ENCODE results near the gene DCC.

Gene DCC

DNA sequence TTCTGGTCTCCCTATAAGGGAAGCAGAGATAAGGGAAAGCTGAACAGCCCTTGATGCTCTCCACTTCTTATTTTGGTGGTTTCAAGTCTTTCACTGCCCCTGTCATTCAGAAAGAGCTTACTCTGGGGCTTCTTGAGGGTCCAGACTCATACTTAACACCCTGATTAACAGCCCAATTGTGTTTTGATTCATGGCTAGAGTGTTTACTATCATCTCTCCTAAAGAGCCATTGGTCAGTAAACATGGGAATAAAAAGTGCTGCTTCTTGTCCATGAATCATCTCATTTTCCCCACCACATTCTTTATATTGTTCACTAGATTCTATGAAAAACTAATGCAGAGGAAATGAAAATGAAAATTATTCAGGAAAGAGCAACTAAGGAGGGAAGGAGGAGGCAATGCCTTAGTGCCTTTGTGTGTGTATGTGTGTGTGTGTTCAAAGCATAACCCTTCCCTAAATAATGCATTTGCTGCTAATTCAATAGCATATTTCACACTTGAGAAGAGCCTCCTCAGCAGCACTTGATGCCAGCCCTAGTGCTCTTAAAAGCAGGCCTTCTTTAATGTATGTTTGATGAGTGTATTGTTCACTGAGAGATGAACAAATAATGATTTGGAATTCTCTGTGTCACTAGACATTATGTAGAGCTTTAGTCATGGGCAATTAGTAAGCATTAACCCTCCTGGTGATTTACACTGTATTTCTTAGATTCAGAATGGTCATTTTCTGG lies 63.5 kb downstream of the DCC start:
- Mint-ChIP-seq H3K27me3 (no peaks in the 10 kb centered on the region), H3K36me3 (ENCODE audit: insufficient read depth) (no peaks in the 10 kb centered on the region), H3K27ac (ENCODE audit: low read depth) (no peak overlapping the region), H3K9me3 (peaks cover 6% of the 10 kb centered on the region), H3K4me1 (no peaks in the 10 kb centered on the region), H3K4me3 (no peak overlapping the region)
- DNase-seq (ENCODE audit: low spot score in 2 of 2), result no peak
- no peak for ATAC-seq (replicated peaks; ENCODE audit: extremely low read depth, poor library complexity, severe bottlenecking)

DNA sequence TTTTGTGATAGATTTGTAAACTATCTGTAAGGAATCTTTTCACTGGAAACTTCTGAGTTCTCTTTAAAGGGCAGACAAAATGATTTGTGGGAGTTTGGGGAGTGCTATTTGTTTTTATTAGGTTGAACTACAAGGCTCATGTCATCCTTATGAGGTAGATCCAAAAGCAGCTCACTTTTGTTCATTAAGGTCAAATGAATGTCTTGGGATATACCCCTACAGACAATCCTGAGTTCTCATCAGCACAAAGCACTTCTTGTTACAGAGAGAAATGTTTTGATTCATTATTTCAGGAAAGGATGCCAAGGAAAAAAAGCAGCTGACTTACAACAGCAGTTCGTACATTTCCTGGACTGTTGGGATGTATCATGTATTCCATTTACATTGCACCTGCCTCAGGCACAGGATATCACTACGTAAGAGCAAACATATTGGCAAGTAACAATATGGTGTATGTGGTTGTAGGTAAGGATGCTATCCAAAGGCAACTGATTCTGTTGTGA lies 68.9 kb downstream of the DCC start:
- Mint-ChIP-seq H3K4me3 (no peak overlapping the region), H3K4me1 (no peaks in the 10 kb centered on the region), H3K27ac (ENCODE audit: low read depth) (no peak overlapping the region), H3K36me3 (ENCODE audit: insufficient read depth) (no peaks in the 10 kb centered on the region), H3K27me3 (no peaks in the 10 kb centered on the region), H3K9me3 (no peaks in the 10 kb centered on the region)
- no peak for DNase-seq (ENCODE audit: low spot score in 2 of 2)
- no peak for ATAC-seq (replicated peaks; ENCODE audit: extremely low read depth, poor library complexity, severe bottlenecking)

DNA sequence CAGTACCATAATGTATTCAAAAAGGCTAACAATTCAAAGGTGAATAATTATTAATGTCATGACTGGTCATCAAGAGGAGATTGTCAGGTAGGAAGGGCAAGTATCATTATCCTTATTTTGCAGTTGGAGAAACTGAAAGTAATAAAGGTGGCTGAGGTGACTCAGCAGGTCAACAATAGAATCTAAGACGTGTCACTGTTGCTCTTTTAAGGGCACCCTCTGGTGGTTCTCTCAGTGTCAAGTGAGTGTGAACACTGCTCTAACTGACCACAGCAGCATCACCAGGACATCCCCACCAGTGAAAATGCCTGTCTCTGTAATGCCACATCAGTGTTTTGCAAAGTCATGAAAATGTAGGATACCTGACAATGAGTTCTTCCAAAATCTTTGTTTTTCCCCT lies 69.7 kb downstream of the DCC start:
- H3K4me3 Mint-ChIP-seq, result no peak overlapping the region
- H3K36me3 Mint-ChIP-seq (ENCODE audit: insufficient read depth), result no peaks in the 10 kb centered on the region
- H3K4me1 Mint-ChIP-seq, result no peaks in the 10 kb centered on the region
- H3K9me3 Mint-ChIP-seq, result no peaks in the 10 kb centered on the region
- DNase-seq (ENCODE audit: low spot score in 2 of 2), result no peak
- H3K27ac Mint-ChIP-seq (ENCODE audit: low read depth), result no peak overlapping the region
- no peaks in the 10 kb centered on the region for H3K27me3 Mint-ChIP-seq
- ATAC-seq (replicated peaks; ENCODE audit: extremely low read depth, poor library complexity, severe bottlenecking), result no peak

DNA sequence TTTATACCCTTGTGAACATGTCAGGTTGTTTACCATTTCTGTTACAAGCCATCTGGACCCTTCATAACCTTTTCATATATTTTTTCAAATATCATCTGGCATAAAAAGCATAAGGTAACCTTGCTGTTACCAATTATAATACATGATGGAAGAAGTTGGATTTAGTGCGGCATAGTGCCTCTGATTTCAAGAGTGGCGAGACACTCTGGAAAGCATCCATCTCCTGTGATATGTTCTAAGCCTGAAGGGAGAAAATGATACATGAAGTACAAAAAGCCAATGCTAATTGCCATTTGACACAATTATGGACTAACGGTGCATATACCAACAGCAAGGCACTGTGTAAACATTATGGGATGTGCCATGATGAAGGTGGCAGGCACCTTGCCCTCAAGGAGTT lies 75.1 kb downstream of the DCC start:
- Mint-ChIP-seq H3K36me3 (ENCODE audit: insufficient read depth) (no peaks in the 10 kb centered on the region), H3K27me3 (no peaks in the 10 kb centered on the region), H3K4me3 (no peak overlapping the region), H3K9me3 (no peaks in the 10 kb centered on the region), H3K27ac (ENCODE audit: low read depth) (no peak overlapping the region), H3K4me1 (no peaks in the 10 kb centered on the region)
- DNase-seq (ENCODE audit: low spot score in 2 of 2) (no peak), ATAC-seq (replicated peaks; ENCODE audit: extremely low read depth, poor library complexity, severe bottlenecking) (no peak)

DNA sequence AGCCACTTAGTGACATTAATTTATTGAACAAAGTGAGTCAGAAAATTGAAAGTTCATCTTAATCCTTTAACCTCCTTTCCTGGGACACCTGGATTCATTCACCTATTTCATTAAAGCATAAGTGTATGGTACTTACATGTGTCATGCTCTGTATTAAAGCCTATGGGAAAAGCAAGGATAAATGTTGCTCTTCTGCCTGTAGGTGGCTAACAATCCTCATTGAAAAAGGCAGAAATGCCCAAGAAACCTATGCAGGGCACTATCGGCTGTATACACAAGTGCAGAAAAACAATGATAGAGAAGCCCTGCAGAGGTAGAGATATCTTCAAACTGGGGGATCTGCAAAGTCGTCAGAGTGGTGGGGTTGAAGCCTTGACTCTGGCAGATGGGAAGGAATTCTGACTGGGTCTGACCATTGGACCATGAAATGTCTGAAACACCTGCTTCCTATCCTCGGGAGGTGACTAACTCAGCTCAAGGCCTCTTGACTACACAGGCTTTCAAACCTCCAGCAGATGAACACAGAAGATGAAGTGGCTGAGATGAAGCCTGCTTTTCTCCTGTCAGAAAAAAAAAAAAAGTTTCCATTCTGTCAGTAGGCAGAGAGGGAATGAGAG lies 83.1 kb downstream of the DCC start:
- Mint-ChIP-seq H3K27me3 (no peaks in the 10 kb centered on the region), H3K4me3 (no peak overlapping the region), H3K9me3 (peaks cover 15% of the 10 kb centered on the region), H3K36me3 (ENCODE audit: insufficient read depth) (no peaks in the 10 kb centered on the region), H3K27ac (ENCODE audit: low read depth) (no peak overlapping the region), H3K4me1 (no peaks in the 10 kb centered on the region)
- ATAC-seq (replicated peaks; ENCODE audit: extremely low read depth, poor library complexity, severe bottlenecking) (no peak), DNase-seq (ENCODE audit: low spot score in 2 of 2) (no peak)

DNA sequence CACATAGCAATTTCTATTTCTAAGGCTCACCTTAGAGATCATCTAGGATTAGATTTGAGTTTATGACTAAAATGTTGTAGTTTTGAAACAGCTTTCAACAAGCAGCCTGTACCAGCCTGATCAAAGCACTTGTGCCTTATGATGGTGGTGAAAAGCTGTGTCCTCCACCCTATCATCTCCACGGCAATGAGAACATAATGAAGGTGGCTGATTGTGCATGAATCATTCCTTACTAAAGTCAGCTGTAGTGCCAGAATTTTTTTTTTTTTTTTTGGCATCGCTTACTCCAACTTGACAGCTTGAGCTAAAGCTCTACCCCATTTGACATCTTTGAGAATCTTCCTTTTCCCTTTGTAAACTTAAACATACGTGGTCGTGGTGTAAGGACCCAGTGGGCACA lies 86.0 kb downstream of the DCC start:
- no peaks in the 10 kb centered on the region for H3K27me3 Mint-ChIP-seq
- H3K4me1 Mint-ChIP-seq, result no peaks in the 10 kb centered on the region
- no peak overlapping the region for H3K4me3 Mint-ChIP-seq
- H3K9me3 Mint-ChIP-seq, result peaks cover 19% of the 10 kb centered on the region
- no peaks in the 10 kb centered on the region for H3K36me3 Mint-ChIP-seq (ENCODE audit: insufficient read depth)
- ATAC-seq (replicated peaks; ENCODE audit: extremely low read depth, poor library complexity, severe bottlenecking) (no peak), DNase-seq (ENCODE audit: low spot score in 2 of 2) (no peak)
- H3K27ac Mint-ChIP-seq (ENCODE audit: low read depth), result no peak overlapping the region

DNA sequence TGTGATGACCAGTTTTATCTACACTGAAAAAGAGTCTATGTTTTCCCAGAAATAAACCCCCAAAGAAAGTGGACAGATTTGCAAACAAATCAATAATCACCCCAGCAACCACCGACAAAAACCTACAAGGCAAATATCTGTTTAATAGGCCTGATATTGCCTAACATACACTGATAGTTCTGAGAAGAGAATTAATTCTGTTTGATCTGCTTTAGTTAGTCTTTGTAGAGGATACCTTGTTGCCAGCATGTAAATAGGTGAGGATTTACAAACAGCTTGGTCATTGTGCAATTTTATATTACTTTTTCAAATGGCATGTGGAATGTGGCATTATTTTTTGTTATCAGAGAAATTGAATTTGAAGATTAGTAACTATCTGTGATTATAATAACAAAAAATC lies 86.5 kb downstream of the DCC start:
- H3K4me3 Mint-ChIP-seq, result no peak overlapping the region
- H3K4me1 Mint-ChIP-seq, result no peaks in the 10 kb centered on the region
- no peaks in the 10 kb centered on the region for H3K36me3 Mint-ChIP-seq (ENCODE audit: insufficient read depth)
- ATAC-seq (replicated peaks; ENCODE audit: extremely low read depth, poor library complexity, severe bottlenecking) (no peak), DNase-seq (ENCODE audit: low spot score in 2 of 2) (no peak)
- H3K9me3 Mint-ChIP-seq, result peaks cover 19% of the 10 kb centered on the region
- H3K27me3 Mint-ChIP-seq, result no peaks in the 10 kb centered on the region
- H3K27ac Mint-ChIP-seq (ENCODE audit: low read depth), result no peak overlapping the region

DNA sequence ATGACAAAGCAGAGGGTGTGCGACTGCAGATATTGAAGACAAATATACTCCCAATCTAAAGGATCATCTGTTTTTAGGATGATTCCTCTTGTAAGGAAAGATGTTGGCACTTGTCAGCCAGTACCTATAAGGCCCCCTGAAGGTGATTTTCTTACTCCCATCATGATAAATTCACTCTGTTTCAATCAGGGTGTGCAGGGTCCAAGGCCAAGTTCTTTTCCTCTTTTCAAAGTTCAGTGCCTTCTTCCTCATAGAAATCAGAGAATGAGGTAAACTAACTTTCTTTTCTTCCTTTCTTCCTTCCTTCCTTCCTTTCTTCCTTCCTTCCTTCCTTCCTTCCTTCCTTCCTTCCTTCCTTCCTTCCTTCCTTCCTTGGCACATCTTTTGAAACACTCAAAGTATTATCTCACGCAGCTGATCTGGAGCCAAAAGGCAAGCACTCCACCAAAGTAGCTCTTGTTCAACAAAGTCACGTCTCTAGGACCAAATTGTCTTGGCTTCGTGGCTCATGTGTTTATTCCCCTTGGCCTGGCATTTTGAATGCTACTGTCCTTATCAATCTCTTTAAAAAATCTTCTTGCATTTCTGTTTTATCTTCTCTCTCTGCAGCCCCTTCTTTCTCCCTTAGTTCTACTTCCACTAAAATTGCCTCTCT lies 87.7 kb downstream of the DCC start:
- H3K27me3 Mint-ChIP-seq, result no peaks in the 10 kb centered on the region
- DNase-seq (ENCODE audit: low spot score in 2 of 2) (no peak), ATAC-seq (replicated peaks; ENCODE audit: extremely low read depth, poor library complexity, severe bottlenecking) (no peak)
- H3K27ac Mint-ChIP-seq (ENCODE audit: low read depth), result no peak overlapping the region
- no peak overlapping the region for H3K4me3 Mint-ChIP-seq
- peaks cover 14% of the 10 kb centered on the region for H3K9me3 Mint-ChIP-seq
- H3K36me3 Mint-ChIP-seq (ENCODE audit: insufficient read depth), result no peaks in the 10 kb centered on the region
- no peaks in the 10 kb centered on the region for H3K4me1 Mint-ChIP-seq

DNA sequence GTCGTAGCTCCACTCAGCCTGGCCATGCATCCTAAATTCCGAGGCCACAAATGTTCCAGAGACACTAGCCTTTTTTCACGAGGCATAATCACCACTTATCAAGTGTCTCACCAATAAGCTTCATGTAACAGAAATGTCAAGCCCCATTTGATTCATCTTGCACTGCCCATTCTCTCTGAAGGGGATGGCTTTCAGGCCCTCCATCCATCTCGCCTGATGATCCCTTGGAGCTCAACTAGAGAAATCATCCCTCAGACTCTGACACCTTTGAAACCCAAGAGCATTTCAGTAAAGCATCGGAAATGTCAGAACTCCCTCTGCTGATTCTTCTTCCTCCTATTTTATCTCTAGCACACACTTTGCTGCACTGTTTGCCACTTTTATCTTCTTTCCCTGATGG lies 91.7 kb downstream of the DCC start:
- H3K27ac Mint-ChIP-seq (ENCODE audit: low read depth), result no peak overlapping the region
- no peaks in the 10 kb centered on the region for H3K36me3 Mint-ChIP-seq (ENCODE audit: insufficient read depth)
- ATAC-seq (replicated peaks; ENCODE audit: extremely low read depth, poor library complexity, severe bottlenecking), result no peak
- H3K4me3 Mint-ChIP-seq, result no peak overlapping the region
- no peaks in the 10 kb centered on the region for H3K4me1 Mint-ChIP-seq
- no peak for DNase-seq (ENCODE audit: low spot score in 2 of 2)
- peaks cover 29% of the 10 kb centered on the region for H3K9me3 Mint-ChIP-seq
- H3K27me3 Mint-ChIP-seq, result no peaks in the 10 kb centered on the region

DNA sequence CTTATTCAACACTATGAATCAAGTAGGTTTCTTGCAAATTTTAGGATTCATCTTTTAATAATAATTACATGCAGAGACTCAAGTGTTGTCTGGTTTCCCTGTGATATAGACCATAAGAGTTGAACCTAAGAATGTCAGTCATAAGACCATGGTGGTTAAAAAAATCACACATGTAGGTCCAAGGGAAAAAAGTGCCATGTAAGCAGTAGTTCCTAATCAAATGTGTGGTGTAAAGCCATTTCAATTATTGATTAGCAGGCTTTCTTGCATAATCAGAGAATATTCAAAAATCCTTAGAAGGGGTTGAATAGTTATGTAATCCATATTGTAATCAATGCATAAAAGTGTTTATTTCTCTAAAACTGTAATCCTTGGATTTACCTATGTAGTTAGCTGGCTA lies 93.8 kb downstream of the DCC start:
- Mint-ChIP-seq H3K9me3 (peaks cover 22% of the 10 kb centered on the region), H3K27ac (ENCODE audit: low read depth) (no peak overlapping the region), H3K4me3 (no peak overlapping the region), H3K36me3 (ENCODE audit: insufficient read depth) (no peaks in the 10 kb centered on the region), H3K4me1 (no peaks in the 10 kb centered on the region), H3K27me3 (no peaks in the 10 kb centered on the region)
- DNase-seq (ENCODE audit: low spot score in 2 of 2) (no peak), ATAC-seq (replicated peaks; ENCODE audit: extremely low read depth, poor library complexity, severe bottlenecking) (no peak)

DNA sequence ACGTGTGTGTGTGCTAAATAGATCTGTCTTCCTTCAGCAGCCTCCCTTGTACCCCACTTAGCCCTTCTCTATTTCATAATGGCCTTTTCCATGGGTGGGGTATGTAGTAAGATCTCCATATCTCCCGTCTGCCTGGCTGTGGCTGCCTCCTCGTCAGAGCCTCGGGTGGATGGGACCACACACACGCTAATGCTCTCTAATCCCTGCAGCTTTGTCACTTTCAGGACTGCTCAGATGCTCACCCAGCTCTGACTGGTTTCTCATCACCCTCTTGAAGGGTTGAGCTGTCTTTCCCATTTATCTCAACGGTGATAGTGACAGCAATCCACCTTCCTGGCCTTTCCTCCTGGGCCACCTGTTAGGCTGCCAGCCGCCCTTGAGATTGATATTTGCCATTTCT lies 95.3 kb downstream of the DCC start:
- Mint-ChIP-seq H3K27ac (ENCODE audit: low read depth) (no peak overlapping the region), H3K9me3 (peaks cover 15% of the 10 kb centered on the region), H3K36me3 (ENCODE audit: insufficient read depth) (no peaks in the 10 kb centered on the region), H3K4me3 (no peak overlapping the region), H3K4me1 (no peaks in the 10 kb centered on the region), H3K27me3 (no peaks in the 10 kb centered on the region)
- DNase-seq (ENCODE audit: low spot score in 2 of 2) (no peak), ATAC-seq (replicated peaks; ENCODE audit: extremely low read depth, poor library complexity, severe bottlenecking) (no peak)

DNA sequence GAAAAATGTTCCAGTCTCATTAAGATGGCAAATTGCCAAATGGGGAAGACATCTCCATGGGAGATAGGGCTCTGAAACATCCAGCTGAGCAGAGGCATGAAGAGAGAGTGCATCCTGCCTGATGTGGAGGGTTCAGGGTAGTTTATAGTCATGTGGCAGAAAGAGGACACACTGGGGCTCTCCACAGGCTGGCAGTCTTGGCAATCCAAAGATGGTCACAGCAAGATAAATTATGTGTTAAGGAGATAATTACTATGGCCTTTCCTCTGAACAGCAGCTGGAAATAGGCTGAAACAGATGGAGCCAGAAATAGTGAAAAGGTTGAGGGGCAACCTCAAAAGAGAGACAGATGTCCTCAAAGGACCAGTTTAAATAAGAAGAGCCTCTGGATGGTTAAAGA lies 97.2 kb downstream of the DCC start:
- Mint-ChIP-seq H3K36me3 (ENCODE audit: insufficient read depth) (no peaks in the 10 kb centered on the region), H3K9me3 (peaks cover 15% of the 10 kb centered on the region), H3K27ac (ENCODE audit: low read depth) (no peak overlapping the region)

DNA sequence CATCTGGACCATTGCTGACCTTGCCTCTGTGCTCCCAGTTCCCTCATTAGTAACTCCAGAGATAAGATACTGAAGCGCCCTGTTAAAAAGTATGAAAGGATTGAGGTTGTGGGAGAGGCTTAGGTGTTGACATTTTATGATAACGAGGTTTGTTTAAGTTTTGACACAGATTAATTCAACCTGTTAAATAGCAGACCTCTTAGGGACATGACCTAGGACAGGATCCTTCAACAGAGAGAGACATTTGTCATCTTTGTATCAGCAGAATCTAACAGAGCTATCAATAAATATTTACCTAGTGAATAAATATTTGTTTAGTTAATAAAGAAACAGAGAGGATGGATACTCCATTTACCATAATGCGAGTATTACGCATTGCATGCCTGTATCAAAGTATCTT lies 99.5 kb downstream of the DCC start:
- DNase-seq (ENCODE audit: low spot score in 2 of 2) (no peak), ATAC-seq (replicated peaks; ENCODE audit: extremely low read depth, poor library complexity, severe bottlenecking) (no peak)
- H3K4me3 Mint-ChIP-seq, result no peak overlapping the region
- no peaks in the 10 kb centered on the region for H3K27me3 Mint-ChIP-seq
- peaks cover 24% of the 10 kb centered on the region for H3K9me3 Mint-ChIP-seq
- H3K4me1 Mint-ChIP-seq, result no peaks in the 10 kb centered on the region
- no peaks in the 10 kb centered on the region for H3K36me3 Mint-ChIP-seq (ENCODE audit: insufficient read depth)
- no peak overlapping the region for H3K27ac Mint-ChIP-seq (ENCODE audit: low read depth)

More for the DNA sequence above, 97.2 kb downstream of the DCC start:
- ATAC-seq (replicated peaks; ENCODE audit: extremely low read depth, poor library complexity, severe bottlenecking), result no peak
- Mint-ChIP-seq H3K27me3 (no peaks in the 10 kb centered on the region), H3K4me3 (no peak overlapping the region), H3K4me1 (no peaks in the 10 kb centered on the region)
- no peak for DNase-seq (ENCODE audit: low spot score in 2 of 2)

All from central memory CD8-positive, alpha-beta T cell (primary cell).